Measurements from ENCODE around the gene RRAGB. TPM values are rescaled to one million over a fixed set of nuclear protein-coding genes. Genes with fewer than 3 reads are reported as not detected.
"Not testable (repeated sequence)": the region's sequence is repeated elsewhere in the genome, so short reads cannot be mapped to it uniquely, and the experiment has no call there.

RRAGB gene
- polyA plus RNA-seq, 1 donor (not counting 4 experiments of a cell fraction or from before 2014, with no cell fraction given), result 18.9 TPM

GRCh38 chrX:55702671-55703070 is 14.9 kb upstream of the RRAGB start:
- Histone ChIP-seq H3K4me3 (ENCODE audit: control insufficient read depth in 2 of 3, extremely low read depth in 1 of 3, insufficient read depth in 2 of 3, low read depth in 1 of 3, low read length in 3 of 3) (no peak overlapping the region), H3K9me3 (ENCODE audit: control insufficient read depth, low read depth, low read length) (no peaks in the 10 kb centered on the region), H3K36me3 (ENCODE audit: control insufficient read depth in 2 of 2, extremely low read depth in 1 of 2, insufficient read depth in 2 of 2, low read length in 2 of 2) (no peaks in the 10 kb centered on the region), H3K79me2 (ENCODE audit: control insufficient read depth, insufficient read depth, low read length) (no peaks in the 10 kb centered on the region), H2AFZ (ENCODE audit: control insufficient read depth, low read length) (no peak overlapping the region), H3K9me1 (ENCODE audit: control insufficient read depth, extremely low read depth, insufficient read depth, low read length) (no peaks in the 10 kb centered on the region), H3K4me1 (ENCODE audit: control insufficient read depth, extremely low read depth, insufficient read depth, low read length) (no peaks in the 10 kb centered on the region), H3K27me3 (ENCODE audit: control insufficient read depth, extremely low read depth, insufficient read depth, low read length) (no peaks in the 10 kb centered on the region), H3K27ac (ENCODE audit: control insufficient read depth, insufficient read depth, low read length) (no peak overlapping the region), H3K9ac (ENCODE audit: control insufficient read depth, extremely low read depth, insufficient read depth, low read length) (no peak overlapping the region), H4K20me1 (ENCODE audit: control insufficient read depth, extremely low read depth, insufficient read depth, low read length) (no peaks in the 10 kb centered on the region), H3K4me2 (ENCODE audit: control insufficient read depth, extremely low read depth, insufficient read depth, low read depth, low read length) (no peak overlapping the region)
- TF ChIP-seq, protein P1, sequence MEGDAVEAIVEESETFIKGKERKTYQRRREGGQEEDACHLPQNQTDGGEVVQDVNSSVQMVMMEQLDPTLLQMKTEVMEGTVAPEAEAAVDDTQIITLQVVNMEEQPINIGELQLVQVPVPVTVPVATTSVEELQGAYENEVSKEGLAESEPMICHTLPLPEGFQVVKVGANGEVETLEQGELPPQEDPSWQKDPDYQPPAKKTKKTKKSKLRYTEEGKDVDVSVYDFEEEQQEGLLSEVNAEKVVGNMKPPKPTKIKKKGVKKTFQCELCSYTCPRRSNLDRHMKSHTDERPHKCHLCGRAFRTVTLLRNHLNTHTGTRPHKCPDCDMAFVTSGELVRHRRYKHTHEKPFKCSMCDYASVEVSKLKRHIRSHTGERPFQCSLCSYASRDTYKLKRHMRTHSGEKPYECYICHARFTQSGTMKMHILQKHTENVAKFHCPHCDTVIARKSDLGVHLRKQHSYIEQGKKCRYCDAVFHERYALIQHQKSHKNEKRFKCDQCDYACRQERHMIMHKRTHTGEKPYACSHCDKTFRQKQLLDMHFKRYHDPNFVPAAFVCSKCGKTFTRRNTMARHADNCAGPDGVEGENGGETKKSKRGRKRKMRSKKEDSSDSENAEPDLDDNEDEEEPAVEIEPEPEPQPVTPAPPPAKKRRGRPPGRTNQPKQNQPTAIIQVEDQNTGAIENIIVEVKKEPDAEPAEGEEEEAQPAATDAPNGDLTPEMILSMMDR (optimal IDR thresholded peaks at IDR 0.05 in 1 of 3, IDR thresholded peaks at IDR 0.05 in 1 of 3, conservative IDR thresholded peaks at IDR 0.05 in 1 of 3; ENCODE audit: extremely low read depth in 1 of 3, insufficient read depth in 2 of 3, low read length in 3 of 3), result no peak
- no peak for TF ChIP-seq EZH2 (IDR thresholded peaks at IDR 0.05; ENCODE audit: low read length)
- dilution Hi-C loops (cut with MboI; ENCODE audit: extremely low pct_ligation_motif_present, low sequenced_read_pairs), result no loop called here
- FAIRE-seq (no peak), DNase-seq (ENCODE audit: low read depth, low spot score) (no peak)

DNA sequence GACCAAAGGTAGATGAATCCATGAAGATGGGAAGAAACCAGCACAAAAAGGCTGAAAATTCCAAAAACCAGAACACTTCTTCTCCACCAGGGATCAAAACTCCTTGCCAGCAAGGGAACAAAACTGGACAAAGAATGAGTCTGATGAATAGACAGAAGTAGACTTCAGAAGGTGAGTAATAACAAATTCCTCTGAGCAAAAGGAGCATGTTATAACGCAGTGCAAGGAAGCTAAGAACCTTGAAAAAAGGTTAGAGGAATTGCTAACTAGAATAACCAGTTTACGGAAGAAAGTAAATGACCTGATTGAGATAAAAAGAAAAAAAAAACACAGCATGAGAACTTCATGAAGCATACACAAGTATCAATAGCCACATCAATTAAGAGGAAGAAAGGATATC is 14.1 kb upstream of the RRAGB start:
- H3K9ac ChIP-seq (ENCODE audit: control insufficient read depth, extremely low read depth, insufficient read depth, low read length); H3K27me3 ChIP-seq (ENCODE audit: control insufficient read depth, extremely low read depth, insufficient read depth, low read length); dilution Hi-C loops (cut with MboI; ENCODE audit: extremely low pct_ligation_motif_present, low sequenced_read_pairs); DNase-seq (ENCODE audit: low read depth, low spot score); FAIRE-seq; H4K20me1 ChIP-seq (ENCODE audit: control insufficient read depth, extremely low read depth, insufficient read depth, low read length); H3K9me1 ChIP-seq (ENCODE audit: control insufficient read depth, extremely low read depth, insufficient read depth, low read length); H3K4me2 ChIP-seq (ENCODE audit: control insufficient read depth, extremely low read depth, insufficient read depth, low read depth, low read length); H2AFZ ChIP-seq (ENCODE audit: control insufficient read depth, low read length); H3K9me3 ChIP-seq (ENCODE audit: control insufficient read depth, low read depth, low read length); H3K36me3 ChIP-seq (ENCODE audit: control insufficient read depth in 2 of 2, extremely low read depth in 1 of 2, insufficient read depth in 2 of 2, low read length in 2 of 2); H3K27ac ChIP-seq (ENCODE audit: control insufficient read depth, insufficient read depth, low read length); H3K4me1 ChIP-seq (ENCODE audit: control insufficient read depth, extremely low read depth, insufficient read depth, low read length); H3K79me2 ChIP-seq (ENCODE audit: control insufficient read depth, insufficient read depth, low read length); H3K4me3 ChIP-seq (ENCODE audit: control insufficient read depth in 2 of 3, extremely low read depth in 1 of 3, insufficient read depth in 2 of 3, low read depth in 1 of 3, low read length in 3 of 3): not testable (repeated sequence)

- H3K36me3 ChIP-seq (ENCODE audit: control insufficient read depth in 2 of 2, extremely low read depth in 1 of 2, insufficient read depth in 2 of 2, low read length in 2 of 2); H4K20me1 ChIP-seq (ENCODE audit: control insufficient read depth, extremely low read depth, insufficient read depth, low read length); dilution Hi-C loops (cut with MboI; ENCODE audit: extremely low pct_ligation_motif_present, low sequenced_read_pairs); H3K9ac ChIP-seq (ENCODE audit: control insufficient read depth, extremely low read depth, insufficient read depth, low read length); H3K9me1 ChIP-seq (ENCODE audit: control insufficient read depth, extremely low read depth, insufficient read depth, low read length); H3K79me2 ChIP-seq (ENCODE audit: control insufficient read depth, insufficient read depth, low read length); H3K27ac ChIP-seq (ENCODE audit: control insufficient read depth, insufficient read depth, low read length); H3K4me2 ChIP-seq (ENCODE audit: control insufficient read depth, extremely low read depth, insufficient read depth, low read depth, low read length); H3K27me3 ChIP-seq (ENCODE audit: control insufficient read depth, extremely low read depth, insufficient read depth, low read length); H3K4me3 ChIP-seq (ENCODE audit: control insufficient read depth in 2 of 3, extremely low read depth in 1 of 3, insufficient read depth in 2 of 3, low read depth in 1 of 3, low read length in 3 of 3); H3K9me3 ChIP-seq (ENCODE audit: control insufficient read depth, low read depth, low read length); H2AFZ ChIP-seq (ENCODE audit: control insufficient read depth, low read length); DNase-seq (ENCODE audit: low read depth, low spot score); FAIRE-seq; H3K4me1 ChIP-seq (ENCODE audit: control insufficient read depth, extremely low read depth, insufficient read depth, low read length): not testable (repeated sequence)
Measured at GRCh38 chrX:55705066-55705465, 12.5 kb upstream of the RRAGB start.
